Fibroblast of villous mesenchyme (primary cell): ENCODE measurements around the gene ARID3A. TPM values are rescaled to one million over a fixed set of nuclear protein-coding genes. Genes with fewer than 3 reads are reported as not detected.

Experiments used
- DNase-seq: peaks from one replicate; pipeline ENCODE4 v3.0.0-alpha.2; 2010; ENCODE audit warnings: low read depth
- H3K4me3 ChIP-seq: 2 replicates; pipeline ENCODE4 v1.5.1; 2011; ENCODE audit warnings: low read depth, mild to moderate bottlenecking, low read length
- total RNA-seq: library from RNA; depleted of rRNA; stranded (reverse); fragments of >200 nt; gene quantifications from 2 replicates; pipeline ENCODE4 v1.2.3, GENCODE V29; 2012
- TF ChIP-seq, protein P1 (sequence below): IDR thresholded peaks from 2 replicates; pipeline ENCODE4 v1.5.1; 2012; ENCODE audit warnings: low read depth, mild to moderate bottlenecking, low read length; ENCODE audit not compliant: insufficient read depth

Gene ARID3A
- total RNA-seq, 1 donor: 45.8 TPM

DNA sequence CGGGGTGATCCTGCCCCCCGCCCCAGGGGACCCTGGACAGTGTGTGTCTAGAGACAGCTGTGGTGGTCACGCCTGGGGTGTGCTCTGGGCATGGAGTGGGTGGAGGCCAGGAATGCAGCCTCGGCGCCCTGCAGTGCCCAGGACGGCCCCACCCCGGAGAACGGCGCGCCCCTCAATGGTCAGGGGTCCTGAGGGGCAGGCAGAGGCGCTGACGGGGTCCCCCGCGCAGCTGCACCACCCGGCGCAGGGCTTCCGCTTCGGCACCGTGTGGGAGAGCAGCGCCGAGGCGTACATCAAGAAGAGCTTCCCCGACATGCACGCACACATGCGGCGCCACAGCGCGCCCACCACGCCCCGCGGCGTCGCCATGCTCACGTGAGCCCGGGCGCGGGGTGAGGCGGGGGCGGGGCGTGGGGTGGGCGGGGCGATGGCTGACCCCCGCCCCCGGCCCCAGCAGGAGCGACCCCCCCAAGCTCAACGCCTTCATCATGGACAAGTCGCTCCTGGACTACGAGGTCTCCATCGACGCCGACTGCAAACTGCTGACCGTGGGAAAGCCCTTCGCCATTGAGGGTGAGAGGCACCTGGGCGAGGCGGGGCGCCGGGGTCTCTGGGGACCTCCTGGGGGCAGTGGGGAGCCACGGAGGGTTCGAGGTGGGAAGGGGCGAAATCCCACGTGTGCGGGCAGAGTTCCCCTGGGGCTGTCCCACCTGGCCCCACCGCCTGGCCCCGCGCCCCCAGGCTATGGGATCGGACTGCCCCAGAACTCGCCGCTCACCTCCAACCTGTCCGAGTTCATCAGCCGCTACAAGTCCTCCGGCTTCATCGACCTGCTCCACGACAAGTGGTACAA, 81.8 kb downstream of the ARID3A start:
- TF ChIP-seq, protein P1, sequence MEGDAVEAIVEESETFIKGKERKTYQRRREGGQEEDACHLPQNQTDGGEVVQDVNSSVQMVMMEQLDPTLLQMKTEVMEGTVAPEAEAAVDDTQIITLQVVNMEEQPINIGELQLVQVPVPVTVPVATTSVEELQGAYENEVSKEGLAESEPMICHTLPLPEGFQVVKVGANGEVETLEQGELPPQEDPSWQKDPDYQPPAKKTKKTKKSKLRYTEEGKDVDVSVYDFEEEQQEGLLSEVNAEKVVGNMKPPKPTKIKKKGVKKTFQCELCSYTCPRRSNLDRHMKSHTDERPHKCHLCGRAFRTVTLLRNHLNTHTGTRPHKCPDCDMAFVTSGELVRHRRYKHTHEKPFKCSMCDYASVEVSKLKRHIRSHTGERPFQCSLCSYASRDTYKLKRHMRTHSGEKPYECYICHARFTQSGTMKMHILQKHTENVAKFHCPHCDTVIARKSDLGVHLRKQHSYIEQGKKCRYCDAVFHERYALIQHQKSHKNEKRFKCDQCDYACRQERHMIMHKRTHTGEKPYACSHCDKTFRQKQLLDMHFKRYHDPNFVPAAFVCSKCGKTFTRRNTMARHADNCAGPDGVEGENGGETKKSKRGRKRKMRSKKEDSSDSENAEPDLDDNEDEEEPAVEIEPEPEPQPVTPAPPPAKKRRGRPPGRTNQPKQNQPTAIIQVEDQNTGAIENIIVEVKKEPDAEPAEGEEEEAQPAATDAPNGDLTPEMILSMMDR: no peak
- DNase-seq: no peak
- no peak overlapping the region for H3K4me3 ChIP-seq

DNA sequence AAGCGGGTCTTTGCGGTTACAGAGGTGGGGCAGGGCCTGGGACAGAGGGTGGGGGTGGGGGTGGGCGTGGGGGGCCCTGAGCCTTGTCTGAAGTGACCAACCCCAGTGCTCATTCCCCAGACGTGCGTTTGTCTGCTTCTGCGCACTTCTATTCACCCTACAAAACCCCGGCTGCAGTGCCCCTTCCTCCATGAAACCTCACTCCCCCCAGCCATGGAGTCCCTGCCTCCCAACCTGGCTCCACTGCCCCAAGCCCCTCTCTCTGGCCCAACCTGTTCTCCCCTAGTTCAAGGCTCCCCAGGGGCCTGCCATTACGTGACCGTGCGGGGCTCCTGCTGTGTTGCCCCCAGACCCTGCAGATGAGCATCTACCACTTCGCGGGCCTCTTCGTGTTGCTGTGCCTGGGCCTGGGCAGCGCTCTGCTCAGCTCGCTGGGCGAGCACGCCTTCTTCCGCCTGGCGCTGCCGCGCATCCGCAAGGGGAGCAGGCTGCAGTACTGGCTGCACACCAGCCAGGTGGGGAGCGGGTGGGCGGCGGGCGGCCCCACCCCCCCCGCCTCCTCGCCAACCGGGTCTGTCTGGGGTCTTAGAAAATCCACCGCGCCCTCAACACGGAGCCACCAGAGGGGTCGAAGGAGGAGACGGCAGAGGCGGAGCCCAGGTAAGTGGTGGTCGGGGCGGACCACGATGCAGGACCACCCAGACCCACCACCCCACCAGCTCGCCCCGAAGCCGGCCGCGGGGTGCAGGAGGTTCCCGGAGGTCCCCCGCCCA, 82.6 kb downstream of the ARID3A start:
- TF ChIP-seq, protein P1: no peak
- DNase-seq: no peak
- H3K4me3 ChIP-seq: no peak overlapping the region

DNA sequence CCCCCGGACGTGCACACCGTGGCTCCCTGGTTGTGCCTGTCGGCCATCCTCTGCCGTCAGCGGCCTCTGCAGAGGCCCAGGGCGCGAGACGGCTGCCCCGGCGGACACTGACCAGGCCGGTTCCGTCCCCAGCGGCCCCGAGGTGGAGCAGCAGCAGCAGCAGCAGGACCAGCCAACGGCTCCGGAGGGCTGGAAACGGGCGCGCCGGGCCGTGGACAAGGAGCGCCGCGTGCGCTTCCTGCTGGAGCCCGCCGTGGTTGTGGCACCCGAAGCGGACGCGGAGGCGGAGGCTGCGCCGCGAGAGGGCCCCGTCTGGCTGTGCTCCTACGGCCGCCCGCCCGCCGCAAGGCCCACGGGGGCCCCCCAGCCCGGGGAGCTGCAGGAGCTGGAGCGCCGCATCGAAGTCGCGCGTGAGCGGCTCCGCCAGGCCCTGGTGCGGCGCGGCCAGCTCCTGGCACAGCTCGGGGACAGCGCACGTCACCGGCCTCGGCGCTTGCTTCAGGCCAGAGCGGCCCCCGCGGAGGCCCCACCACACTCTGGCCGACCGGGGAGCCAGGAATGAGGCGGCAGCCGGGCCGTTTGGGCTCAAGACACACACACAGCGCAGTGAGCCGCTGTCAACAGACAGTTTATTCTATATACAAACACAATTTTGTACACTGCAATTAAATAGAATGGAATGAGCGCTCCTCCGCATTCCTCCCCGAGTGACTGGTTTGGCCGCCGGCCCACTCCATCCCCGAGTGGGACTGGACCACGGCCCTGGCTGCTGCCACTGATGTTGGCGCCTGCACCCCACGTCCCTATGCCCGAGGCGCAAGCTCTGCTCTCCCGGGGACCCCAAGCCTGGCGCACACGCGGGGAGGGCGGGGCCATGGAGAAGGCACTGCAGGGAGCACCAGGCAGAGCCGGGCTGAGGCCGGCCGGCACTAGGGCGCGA, 83.5 kb downstream of the ARID3A start:
- peak; percentile 86 for DNase-seq
- H3K4me3 ChIP-seq: no peak overlapping the region
- TF ChIP-seq, protein P1: no peak

DNA sequence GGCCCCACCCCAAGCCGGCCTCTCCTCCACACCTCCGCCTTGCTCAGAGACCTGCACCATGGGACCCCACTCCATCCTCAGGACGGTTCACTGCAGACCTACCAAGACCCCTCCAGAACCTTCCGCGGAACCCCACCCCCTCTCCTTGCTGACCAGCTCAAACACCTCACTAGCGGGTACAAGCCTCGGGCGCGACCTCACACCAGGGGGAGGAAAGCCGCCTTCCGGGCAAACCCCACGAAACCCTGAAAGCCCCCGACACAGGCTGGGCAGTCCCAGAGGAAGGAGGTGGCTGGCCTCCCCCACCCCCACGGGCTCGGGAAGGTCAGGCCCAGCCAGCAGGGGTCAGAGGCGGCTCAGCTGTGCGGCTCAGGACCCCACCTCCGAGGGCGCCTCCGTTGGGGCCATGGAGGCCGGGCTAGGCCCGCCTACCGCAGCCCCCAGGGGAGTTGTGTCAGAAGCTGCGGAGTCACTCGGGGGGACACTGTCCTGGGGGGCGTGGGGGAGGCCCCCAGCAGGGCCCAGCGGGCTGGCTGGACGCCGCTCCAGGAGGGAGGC, 84.2 kb downstream of the ARID3A start:
- DNase-seq: no peak
- no peak overlapping the region for H3K4me3 ChIP-seq
- TF ChIP-seq, protein P1: no peak

DNA sequence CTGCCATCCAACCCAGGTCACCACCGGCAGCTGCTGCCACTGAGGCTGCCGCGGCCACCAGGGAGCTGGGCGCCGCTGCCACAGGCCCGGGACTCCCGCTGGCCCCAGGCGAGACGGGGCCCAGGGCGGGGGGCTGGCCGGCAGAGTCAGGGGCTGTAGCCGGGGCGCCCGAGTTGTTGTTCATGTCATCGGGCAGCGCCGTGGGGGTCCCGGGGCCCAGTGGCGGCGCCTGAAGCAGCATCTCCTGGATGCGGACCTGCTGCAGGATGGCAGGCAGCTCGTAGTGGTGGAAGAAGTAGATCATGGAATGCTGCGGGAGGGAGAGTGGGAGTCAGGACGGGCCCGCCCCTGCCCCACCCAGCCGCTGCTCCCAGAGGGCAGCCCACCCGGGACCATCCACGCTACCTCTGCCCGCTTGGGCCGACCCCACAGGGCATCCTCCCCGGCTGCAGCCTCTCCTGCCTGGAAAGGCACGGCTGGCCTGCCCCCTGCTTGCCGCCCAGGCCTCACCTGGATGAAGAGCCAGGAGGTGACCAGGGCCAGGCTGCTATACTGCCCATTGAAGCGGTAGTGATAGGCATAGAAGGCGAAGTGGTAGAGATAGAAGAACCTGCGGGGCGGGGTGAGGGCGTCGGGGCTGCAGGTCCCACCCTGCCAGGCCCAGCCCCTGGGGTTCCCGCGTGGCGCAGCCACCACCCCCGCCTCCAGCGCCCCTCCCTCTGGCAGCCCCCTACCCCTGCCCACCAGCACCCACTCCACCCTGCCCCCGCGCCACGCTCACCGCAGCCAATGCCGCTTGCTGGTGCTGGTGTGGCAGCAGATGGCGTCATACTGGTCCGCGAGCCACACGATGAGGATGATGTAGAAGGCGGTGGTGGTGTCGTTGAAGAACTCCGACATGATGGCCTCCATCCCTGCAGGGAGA, 85.0 kb downstream of the ARID3A start:
- no peak for DNase-seq
- H3K4me3 ChIP-seq: no peak overlapping the region
- TF ChIP-seq, protein P1: no peak
